Keratinocyte (primary cell): ENCODE results near the gene ADAM12.

Experiments used
- CTCF ChIP-seq, 3 experiments: IDR thresholded peaks in 1 of 3; conservative IDR thresholded peaks in 1 of 3; optimal IDR thresholded peaks in 1 of 3; 2 replicates in 2 of 3; 3 replicates in 1 of 3; pipeline versions ENCODE3 to v1.5.1; 2011; ENCODE audit warnings: low read length in 3 of 3, mild to moderate bottlenecking in 3 of 3, moderate library complexity in 2 of 3, control low read depth in 1 of 3, inconsistent platforms in 1 of 3; ENCODE audit not compliant: insufficient read depth in 2 of 3; ENCODE audit errors: extremely low read depth in 1 of 3
- EZH2 ChIP-seq: IDR thresholded peaks from one replicate; pipeline ENCODE4 v1.6.1; 2012; ENCODE audit warnings: inconsistent platforms, mild to moderate bottlenecking, low read length, moderate library complexity

DNA sequence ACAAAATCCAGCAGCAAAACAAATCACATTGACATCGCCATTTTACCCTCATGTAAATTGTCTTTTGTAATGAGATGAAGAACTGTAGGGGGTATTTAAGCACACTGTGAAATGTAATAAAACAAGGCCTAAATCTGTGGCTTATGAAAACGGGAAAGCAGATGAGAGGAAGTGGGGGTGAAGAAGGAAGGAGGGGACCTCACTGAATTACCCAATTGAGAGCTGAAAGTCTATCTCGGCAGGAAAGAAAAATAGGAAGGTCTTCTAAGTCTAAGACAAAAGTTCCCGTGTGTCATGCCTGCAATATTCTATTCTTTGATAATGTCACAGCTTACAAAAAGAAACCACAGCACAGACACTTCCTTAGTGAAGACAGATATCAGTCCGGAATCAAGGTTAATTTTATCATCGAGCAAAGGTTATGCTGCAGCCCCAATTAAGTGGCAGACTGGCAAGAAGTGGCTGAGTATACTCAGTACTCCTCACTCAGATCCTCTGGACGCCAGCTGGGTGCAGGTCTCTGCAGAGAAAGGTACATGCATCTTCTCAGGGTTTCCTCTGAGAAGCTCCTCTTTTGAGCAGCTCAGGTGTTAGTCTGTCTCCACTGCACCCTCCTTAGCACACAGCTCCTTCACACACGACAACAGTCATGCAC lies 252.2 kb downstream of the ADAM12 start:
- TF ChIP-seq CTCF (optimal IDR thresholded peaks at IDR 0.05 in 1 of 3, IDR thresholded peaks at IDR 0.05 in 1 of 3, conservative IDR thresholded peaks at IDR 0.05 in 1 of 3; ENCODE audit: extremely low read depth in 1 of 3, insufficient read depth in 2 of 3, low read length in 3 of 3) (no peak), EZH2 (no peak)
